MM.1S (cell line): ENCODE data around the gene TUBGCP2.

Experiments
- CTCF ChIP-seq: fragments of 300-600 bp; sonication (generic); IDR thresholded peaks from 2 replicates; pipeline ENCODE4 v1.5.1; 2016; ENCODE audit warnings: antibody characterized with exemption, low read length, mixed read lengths
- EZH2 ChIP-seq: fragments of 300-600 bp; sonication (generic); optimal IDR thresholded peaks from 2 replicates; pipeline ENCODE3; 2017; ENCODE audit warnings: low read depth, mild to moderate bottlenecking, antibody characterized with exemption, low read length, mixed read lengths

DNA sequence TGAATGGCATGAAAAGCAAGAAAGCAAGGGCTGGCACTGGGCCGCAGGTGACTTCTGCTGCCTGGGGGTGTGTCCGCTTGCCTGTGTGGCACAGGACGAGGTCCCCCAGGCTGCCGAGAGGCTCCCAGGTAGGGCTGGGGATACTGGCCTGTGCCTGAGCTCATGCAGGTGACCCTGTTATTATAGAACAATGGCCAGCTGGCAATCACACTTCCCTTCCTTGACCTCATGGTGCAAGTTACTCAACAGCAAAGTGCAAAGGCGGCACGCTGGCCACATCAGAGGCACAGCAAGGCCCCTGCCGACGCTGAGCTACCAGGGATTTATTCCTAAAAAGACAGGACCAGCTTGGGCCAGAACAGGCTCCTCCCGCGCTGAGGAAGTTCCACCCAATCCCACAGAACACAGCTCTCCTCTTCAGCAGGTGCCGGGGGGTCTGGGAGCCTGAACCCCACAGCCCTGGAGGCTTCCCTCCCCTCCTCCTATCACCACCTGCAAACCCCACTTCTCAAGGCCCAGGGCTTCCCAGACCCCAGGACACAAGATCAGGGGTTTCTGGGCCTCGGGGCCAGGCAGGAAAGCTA lies 30.6 kb downstream of the TUBGCP2 start:
- TF ChIP-seq CTCF (no peak), EZH2 (no peak)
